AG04449 (cell line): ENCODE measurements around the gene CD300E.

ENCODE experiments used
- CTCF ChIA-PET: fragments of 350-600 bp; formaldehyde crosslinking; extraction: SDS; loops from one replicate; lab custom pipeline; 2021; ENCODE audit warnings: antibody characterized with exemption; lab: Yijun Ruan, JAX
- POLR2A ChIA-PET: fragments of 400-600, 350-600 bp; formaldehyde crosslinking; extraction: SDS; loops from one replicate; lab custom pipeline; 2020; ENCODE audit warnings: antibody characterized with exemption, inconsistent platforms; lab: Yijun Ruan, JAX
- DNase-seq: peaks from one replicate; pipeline ENCODE4 v3.0.0-alpha.2; 2010; ENCODE audit warnings: low read depth, low spot score
- H3K4me3 ChIP-seq: 2 replicates; pipeline ENCODE4 v1.5.1; 2011; ENCODE audit warnings: low read depth, mild to moderate bottlenecking, control low read depth, low read length
- TF ChIP-seq, protein P1 (sequence below): IDR thresholded peaks from one replicate; pipeline ENCODE4 v1.5.1; 2011; ENCODE audit warnings: mild to moderate bottlenecking, moderate library complexity, low read length, control low read depth, inconsistent platforms; ENCODE audit not compliant: insufficient read depth; ENCODE audit errors: missing control alignments

CD300E gene

GRCh38 chr17:74644419-74644818 is 20.9 kb upstream of the CD300E start:
- TF ChIP-seq, protein P1, sequence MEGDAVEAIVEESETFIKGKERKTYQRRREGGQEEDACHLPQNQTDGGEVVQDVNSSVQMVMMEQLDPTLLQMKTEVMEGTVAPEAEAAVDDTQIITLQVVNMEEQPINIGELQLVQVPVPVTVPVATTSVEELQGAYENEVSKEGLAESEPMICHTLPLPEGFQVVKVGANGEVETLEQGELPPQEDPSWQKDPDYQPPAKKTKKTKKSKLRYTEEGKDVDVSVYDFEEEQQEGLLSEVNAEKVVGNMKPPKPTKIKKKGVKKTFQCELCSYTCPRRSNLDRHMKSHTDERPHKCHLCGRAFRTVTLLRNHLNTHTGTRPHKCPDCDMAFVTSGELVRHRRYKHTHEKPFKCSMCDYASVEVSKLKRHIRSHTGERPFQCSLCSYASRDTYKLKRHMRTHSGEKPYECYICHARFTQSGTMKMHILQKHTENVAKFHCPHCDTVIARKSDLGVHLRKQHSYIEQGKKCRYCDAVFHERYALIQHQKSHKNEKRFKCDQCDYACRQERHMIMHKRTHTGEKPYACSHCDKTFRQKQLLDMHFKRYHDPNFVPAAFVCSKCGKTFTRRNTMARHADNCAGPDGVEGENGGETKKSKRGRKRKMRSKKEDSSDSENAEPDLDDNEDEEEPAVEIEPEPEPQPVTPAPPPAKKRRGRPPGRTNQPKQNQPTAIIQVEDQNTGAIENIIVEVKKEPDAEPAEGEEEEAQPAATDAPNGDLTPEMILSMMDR: no peak
- CTCF ChIA-PET: no interaction called here
- POLR2A ChIA-PET: no interaction called here
- H3K4me3 ChIP-seq: no peak overlapping the region
- no peak for DNase-seq

- H3K4me3 ChIP-seq: no peak overlapping the region
- ChIA-PET POLR2A (no interaction called here), CTCF (no interaction called here)
- TF ChIP-seq, protein P1: no peak
- DNase-seq: no peak
These were observed 20.3 kb upstream of the CD300E start for GRCh38 chr17:74643826-74644225.

DNA sequence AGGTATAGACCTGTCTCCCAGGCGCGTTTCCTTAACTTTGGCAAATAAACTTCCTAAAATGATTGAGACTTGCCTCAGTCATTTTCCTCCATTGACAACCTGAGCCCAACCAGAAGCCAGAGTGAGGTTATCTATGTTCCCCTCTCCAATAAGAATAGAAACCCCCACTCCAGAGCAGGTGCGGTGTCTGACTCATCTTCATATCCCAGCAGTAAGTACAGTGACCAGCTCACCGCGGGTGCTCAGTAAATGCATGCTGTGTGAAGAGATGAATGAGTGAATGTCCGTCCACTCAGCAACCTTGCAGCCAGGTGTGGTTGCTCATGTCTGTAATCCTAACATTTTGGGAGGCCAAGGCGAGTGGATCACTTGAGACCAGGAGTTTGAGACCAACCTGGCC is 19.5 kb upstream of the CD300E start:
- no peak for DNase-seq
- no peak overlapping the region for H3K4me3 ChIP-seq
- ChIA-PET POLR2A (no interaction called here), CTCF (no interaction called here)
- TF ChIP-seq, protein P1: no peak

- no peak overlapping the region for H3K4me3 ChIP-seq
- TF ChIP-seq, protein P1: no peak
- CTCF ChIA-PET: no interaction called here
- no peak for DNase-seq
- POLR2A ChIA-PET: no interaction called here
These were observed 19.0 kb upstream of the CD300E start for GRCh38 chr17:74642556-74642955.

- CTCF ChIA-PET: no interaction called here
- no peak for DNase-seq
- TF ChIP-seq, protein P1: no peak
- H3K4me3 ChIP-seq: no peak overlapping the region
- POLR2A ChIA-PET: no interaction called here
These were observed 18.4 kb upstream of the CD300E start for GRCh38 chr17:74641958-74642298.

- DNase-seq: no peak
- H3K4me3 ChIP-seq: no peak overlapping the region
- ChIA-PET CTCF (no interaction called here), POLR2A (no interaction called here)
- TF ChIP-seq, protein P1: no peak
These were observed 17.9 kb upstream of the CD300E start for GRCh38 chr17:74641224-74641957.
